Measurements from ENCODE around the gene DSTYK. TPM values are rescaled to one million over a fixed set of nuclear protein-coding genes. Genes with fewer than 3 reads are reported as not detected.
"Not testable (repeated sequence)": the region's sequence is repeated elsewhere in the genome, so short reads cannot be mapped to it uniquely, and the experiment has no call there.

DSTYK gene
- total RNA-seq, 1 donor from 2014 or later = 34.2 TPM

GRCh38 chr1:205236951-205237475 lies 25.5 kb upstream of the DSTYK start:
- peaks cover 78% of the 10 kb centered on the region for H3K4me1 Mint-ChIP-seq (ENCODE audit: low read depth)
- intact Hi-C loops (cut with micrococcal nuclease) = loop anchor here (1.0 kb wide), 1 partner anchor 8 kb away; no protein-coding TSS in a partner anchor
- H3K4me3 Mint-ChIP-seq = peak overlapping the region; percentile 63

GRCh38 chr1:205236526-205236925 lies 25.0 kb upstream of the DSTYK start:
- DNase-seq (ENCODE audit: low spot score) = no peak
- Mint-ChIP-seq H3K27ac (peak overlapping the region; percentile 68), H3K4me1 (ENCODE audit: low read depth) (peaks cover 83% of the 10 kb centered on the region), H3K27me3 (ENCODE audit: insufficient read depth) (no peaks in the 10 kb centered on the region), H3K36me3 (ENCODE audit: low read depth) (peaks cover 17% of the 10 kb centered on the region), H3K4me3 (peak overlapping the region; percentile 21), H3K9me3 (no peaks in the 10 kb centered on the region)
- intact Hi-C loops (cut with micrococcal nuclease) = no loop called here

More at GRCh38 chr1:205236951-205237475, 25.5 kb upstream of the DSTYK start:
- DNase-seq (ENCODE audit: low spot score) = no peak
- H3K27me3 Mint-ChIP-seq (ENCODE audit: insufficient read depth) = no peaks in the 10 kb centered on the region
- H3K9me3 Mint-ChIP-seq = no peaks in the 10 kb centered on the region
- H3K27ac Mint-ChIP-seq = peak overlapping the region; percentile 94
- peaks cover 17% of the 10 kb centered on the region for H3K36me3 Mint-ChIP-seq (ENCODE audit: low read depth)

- intact Hi-C loops (cut with micrococcal nuclease) = no loop called here
- H3K36me3 Mint-ChIP-seq (ENCODE audit: low read depth) = peaks cover 17% of the 10 kb centered on the region
- H3K27ac Mint-ChIP-seq = peak overlapping the region; percentile 68
- no peaks in the 10 kb centered on the region for H3K9me3 Mint-ChIP-seq
- DNase-seq (ENCODE audit: low spot score) = no peak
- no peaks in the 10 kb centered on the region for H3K27me3 Mint-ChIP-seq (ENCODE audit: insufficient read depth)
- H3K4me1 Mint-ChIP-seq (ENCODE audit: low read depth) = peaks cover 89% of the 10 kb centered on the region
- no peak overlapping the region for H3K4me3 Mint-ChIP-seq
Observed at GRCh38 chr1:205235951-205236350, 24.4 kb upstream of the DSTYK start.

- not testable (repeated sequence) for H3K27me3 Mint-ChIP-seq (ENCODE audit: insufficient read depth); H3K27ac Mint-ChIP-seq; H3K9me3 Mint-ChIP-seq; H3K4me3 Mint-ChIP-seq; DNase-seq (ENCODE audit: low spot score)
- intact Hi-C loops (cut with micrococcal nuclease) = loop anchor here (2.0 kb wide), 1 partner anchor 13 kb away; no protein-coding TSS in a partner anchor
- Mint-ChIP-seq H3K36me3 (ENCODE audit: low read depth) (peaks cover 12% of the 10 kb centered on the region), H3K4me1 (ENCODE audit: low read depth) (peaks cover 89% of the 10 kb centered on the region)
Observed at GRCh38 chr1:205233986-205234385, 22.5 kb upstream of the DSTYK start.

- intact Hi-C loops (cut with micrococcal nuclease) = loop anchor here (2.0 kb wide), 1 partner anchor 14 kb away; no protein-coding TSS in a partner anchor
- H3K4me3 Mint-ChIP-seq = peak overlapping the region; percentile 74
- peak overlapping the region; percentile 90 for H3K27ac Mint-ChIP-seq
- H3K4me1 Mint-ChIP-seq (ENCODE audit: low read depth) = peaks cover 82% of the 10 kb centered on the region
- no peaks in the 10 kb centered on the region for H3K27me3 Mint-ChIP-seq (ENCODE audit: insufficient read depth)
- H3K9me3 Mint-ChIP-seq = no peaks in the 10 kb centered on the region
- DNase-seq (ENCODE audit: low spot score) = no peak
- H3K36me3 Mint-ChIP-seq (ENCODE audit: low read depth) = peaks cover 12% of the 10 kb centered on the region
Observed at GRCh38 chr1:205232945-205233397, 21.5 kb upstream of the DSTYK start.

GRCh38 chr1:205232127-205232820 lies 20.8 kb upstream of the DSTYK start:
- intact Hi-C loops (cut with micrococcal nuclease) = loop anchor here (2.0 kb wide), 1 partner anchor 15 kb away; no protein-coding TSS in a partner anchor
- peak overlapping the region; percentile 55 for H3K27ac Mint-ChIP-seq
- no peaks in the 10 kb centered on the region for H3K9me3 Mint-ChIP-seq
- DNase-seq (ENCODE audit: low spot score) = no peak
- peaks cover 12% of the 10 kb centered on the region for H3K36me3 Mint-ChIP-seq (ENCODE audit: low read depth)
- peak overlapping the region; percentile 74 for H3K4me3 Mint-ChIP-seq
- H3K27me3 Mint-ChIP-seq (ENCODE audit: insufficient read depth) = peaks cover 2% of the 10 kb centered on the region
- H3K4me1 Mint-ChIP-seq (ENCODE audit: low read depth) = peaks cover 79% of the 10 kb centered on the region

GRCh38 chr1:205230982-205231381 lies 19.5 kb upstream of the DSTYK start:
- Mint-ChIP-seq H3K4me1 (ENCODE audit: low read depth) (peaks cover 75% of the 10 kb centered on the region), H3K27me3 (ENCODE audit: insufficient read depth) (peaks cover 11% of the 10 kb centered on the region), H3K4me3 (peak overlapping the region; percentile 74), H3K27ac (peak overlapping the region; percentile 55), H3K9me3 (no peaks in the 10 kb centered on the region), H3K36me3 (ENCODE audit: low read depth) (peaks cover 5% of the 10 kb centered on the region)
- no peak for DNase-seq (ENCODE audit: low spot score)
- intact Hi-C loops (cut with micrococcal nuclease) = no loop called here

GRCh38 chr1:205229916-205230700 lies 18.6 kb upstream of the DSTYK start:
- intact Hi-C loops (cut with micrococcal nuclease) = loop anchor here (1.0 to 2.0 kb wide), 6 partner anchors 7 to 91 kb away; partner anchors contain the start of gene NUAK2
- Mint-ChIP-seq H3K27me3 (ENCODE audit: insufficient read depth) (peaks cover 20% of the 10 kb centered on the region), H3K36me3 (ENCODE audit: low read depth) (peaks cover 5% of the 10 kb centered on the region), H3K4me1 (ENCODE audit: low read depth) (peaks cover 70% of the 10 kb centered on the region), H3K9me3 (no peaks in the 10 kb centered on the region), H3K4me3 (peak overlapping the region; percentile 97), H3K27ac (peak overlapping the region; percentile 76)
- no peak for DNase-seq (ENCODE audit: low spot score)

- intact Hi-C loops (cut with micrococcal nuclease) = loop anchor here (1.0 to 2.0 kb wide), 6 partner anchors 8 to 91 kb away; partner anchors contain the start of gene NUAK2
- DNase-seq (ENCODE audit: low spot score) = peak; percentile 66
- Mint-ChIP-seq H3K4me1 (ENCODE audit: low read depth) (peaks cover 63% of the 10 kb centered on the region), H3K27ac (peak overlapping the region; percentile 93), H3K36me3 (ENCODE audit: low read depth) (peaks cover 5% of the 10 kb centered on the region), H3K9me3 (no peaks in the 10 kb centered on the region), H3K4me3 (peak overlapping the region; percentile 97), H3K27me3 (ENCODE audit: insufficient read depth) (peaks cover 21% of the 10 kb centered on the region)
Observed at GRCh38 chr1:205229399-205229871, 17.9 kb upstream of the DSTYK start.

GRCh38 chr1:205228093-205228521 lies 16.6 kb upstream of the DSTYK start:
- H3K27ac Mint-ChIP-seq = peak overlapping the region; percentile 58

GRCh38 chr1:205227584-205228013 lies 16.1 kb upstream of the DSTYK start, which contains the start of gene TMCC2:
Gene TMCC2 (plus strand): TSS chr1:205227946. CDS start chr1:205228565, 619 bp downstream.
- Mint-ChIP-seq H3K9me3 (no peaks in the 10 kb centered on the region), H3K4me3 (peak within 1 kb of the TSS; percentile 97), H3K4me1 (ENCODE audit: low read depth) (peaks cover 46% of the 10 kb centered on the region), H3K27me3 (ENCODE audit: insufficient read depth) (peaks cover 30% of the 10 kb centered on the region), H3K36me3 (ENCODE audit: low read depth) (no peaks in the 10 kb centered on the region), H3K27ac (peak within 1 kb of the TSS; percentile 93)
- intact Hi-C loops (cut with micrococcal nuclease) = loop anchor here (1.0 to 2.0 kb wide), 6 partner anchors 16 to 105 kb away; partner anchors contain the start of genes DSTYK and NUAK2
- peak; percentile 77 for DNase-seq (ENCODE audit: low spot score)

More at GRCh38 chr1:205228093-205228521, 16.6 kb upstream of the DSTYK start:
- H3K4me3 Mint-ChIP-seq = peak overlapping the region; percentile 97
- peaks cover 51% of the 10 kb centered on the region for H3K4me1 Mint-ChIP-seq (ENCODE audit: low read depth)
- no peak for DNase-seq (ENCODE audit: low spot score)
- H3K9me3 Mint-ChIP-seq = no peaks in the 10 kb centered on the region
- H3K36me3 Mint-ChIP-seq (ENCODE audit: low read depth) = peaks cover 3% of the 10 kb centered on the region
- peaks cover 28% of the 10 kb centered on the region for H3K27me3 Mint-ChIP-seq (ENCODE audit: insufficient read depth)
- intact Hi-C loops (cut with micrococcal nuclease) = loop anchor here (1.0 to 2.0 kb wide), 3 partner anchors 55 to 106 kb away; partner anchors contain the start of gene NUAK2

Measured in activated T-helper 1 cell treated with anti-CD3 and anti-CD28 coated beads, Interleukin-12 subunit alpha, Interleukin-12 subunit beta, Interleukin-2, Interleukin-4 antibody, amounts not matched to agents 30 ng/mL and 10 ng/mL and 1 ng/mL, durations not matched to agents 14 hours and 24 hours and 36 hours (primary cell).